NCI-H2171 treated with DMSO at 0.1 percent for 48 hours (cell line): ENCODE data around the gene NDFIP1.

Experiments used
- DNase-seq: peaks from one replicate; lab custom pipeline; 2025; lab: John Stamatoyannopoulos, UW

The NDFIP1 gene

DNA sequence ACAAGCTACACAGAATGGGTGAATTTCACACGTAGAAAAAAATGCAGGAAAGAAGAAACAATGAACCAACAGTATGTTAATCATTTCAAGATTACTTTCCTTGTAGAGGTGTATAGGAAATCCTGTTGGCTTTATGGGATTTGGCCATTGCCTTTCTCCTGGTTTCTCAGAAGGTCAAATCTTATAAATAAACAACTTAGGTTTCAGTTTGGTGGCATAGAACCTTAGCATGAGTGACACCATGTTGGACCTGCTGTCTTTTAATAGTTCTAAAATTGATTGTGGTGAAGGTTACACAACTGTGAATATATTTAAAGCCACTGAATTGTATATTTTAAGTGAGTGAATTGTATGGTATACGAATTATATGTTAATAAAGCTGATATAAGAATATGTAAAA, 16.7 kb upstream of the NDFIP1 start:
- DNase-seq, result no peak

DNA sequence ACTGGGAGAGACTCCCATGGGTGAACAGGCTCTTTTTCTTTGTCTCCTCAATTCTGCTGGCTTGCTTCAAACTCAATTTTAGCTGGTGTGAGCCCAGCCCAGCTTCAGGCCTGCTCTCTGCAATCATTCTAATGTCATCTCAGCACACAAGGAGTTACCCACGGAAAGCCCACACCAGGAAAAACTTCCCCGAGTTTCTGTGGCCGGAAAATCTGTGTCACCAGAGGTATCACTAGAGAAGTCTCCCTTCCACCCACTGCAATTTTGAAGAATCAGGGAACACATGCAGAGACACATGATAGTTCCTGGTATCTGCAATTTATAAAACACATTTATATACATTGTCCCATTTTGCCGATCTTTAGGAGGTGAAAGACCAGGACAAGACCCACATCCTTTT, 13.5 kb upstream of the NDFIP1 start:
- no peak for DNase-seq

- no peak for DNase-seq
Measured at GRCh38 chr5:142095651-142096330, 12.8 kb upstream of the NDFIP1 start.

DNA sequence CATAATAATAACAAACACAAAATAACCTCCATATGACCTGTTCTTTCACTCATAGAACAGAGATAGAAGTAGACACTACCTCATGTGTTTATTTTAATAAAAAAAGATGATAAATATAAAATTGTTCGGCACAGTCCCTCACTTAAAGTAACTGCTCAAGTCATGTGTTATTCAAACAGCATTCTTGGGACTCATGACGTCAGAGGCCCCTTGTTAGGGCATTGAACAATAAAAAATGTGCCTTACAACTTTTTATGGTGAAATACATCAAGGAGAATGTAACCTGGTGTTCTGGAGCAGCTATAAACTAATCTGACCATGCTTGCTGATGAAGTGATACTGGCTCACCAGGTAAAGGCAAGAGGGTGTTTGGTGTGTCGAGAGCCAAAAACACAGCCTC, 12.2 kb upstream of the NDFIP1 start:
- DNase-seq, result no peak

DNA sequence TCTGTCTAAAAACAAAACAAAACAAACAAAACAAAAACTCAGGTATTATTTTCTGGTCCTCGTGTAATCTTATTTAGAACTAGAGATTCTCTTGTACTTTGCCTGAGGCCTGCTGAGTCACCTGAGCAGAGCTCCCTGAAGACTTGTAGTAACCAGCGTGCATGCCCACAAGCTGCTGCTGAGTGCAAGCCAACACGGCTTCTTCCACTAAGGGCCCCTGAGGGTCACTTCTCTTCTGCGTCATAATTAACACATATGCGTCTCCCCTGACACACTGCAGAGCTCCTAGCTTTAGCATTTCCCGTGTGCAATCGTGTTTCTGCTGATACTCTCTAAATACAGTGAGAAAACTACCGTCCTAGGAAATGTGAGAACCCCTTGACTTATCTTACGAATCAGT, 10.9 kb upstream of the NDFIP1 start:
- no peak for DNase-seq

DNA sequence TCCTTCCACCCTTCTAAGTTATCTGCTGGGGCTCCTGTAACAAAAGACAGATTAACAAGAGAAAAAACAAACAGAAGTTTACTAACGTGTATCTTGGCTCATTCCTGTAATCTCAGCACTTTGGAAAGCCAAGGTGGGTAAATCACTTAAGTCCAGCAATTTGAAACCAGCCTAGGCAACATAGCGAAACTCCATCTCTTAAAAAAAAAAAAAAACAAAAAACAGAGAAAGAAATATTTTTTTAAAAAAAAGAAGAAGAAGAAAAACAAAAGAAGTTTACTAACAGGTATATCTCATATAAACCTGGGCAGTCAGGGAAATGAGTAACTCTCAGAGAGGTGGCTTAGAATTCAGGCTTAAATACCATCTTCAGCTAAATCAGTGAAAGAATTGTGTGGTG, 10.3 kb upstream of the NDFIP1 start:
- no peak for DNase-seq

- no peak for DNase-seq
Measured at GRCh38 chr5:142098931-142099330, 9.6 kb upstream of the NDFIP1 start.

- DNase-seq, result no peak
Measured at GRCh38 chr5:142100307-142100706, 8.3 kb upstream of the NDFIP1 start.

DNA sequence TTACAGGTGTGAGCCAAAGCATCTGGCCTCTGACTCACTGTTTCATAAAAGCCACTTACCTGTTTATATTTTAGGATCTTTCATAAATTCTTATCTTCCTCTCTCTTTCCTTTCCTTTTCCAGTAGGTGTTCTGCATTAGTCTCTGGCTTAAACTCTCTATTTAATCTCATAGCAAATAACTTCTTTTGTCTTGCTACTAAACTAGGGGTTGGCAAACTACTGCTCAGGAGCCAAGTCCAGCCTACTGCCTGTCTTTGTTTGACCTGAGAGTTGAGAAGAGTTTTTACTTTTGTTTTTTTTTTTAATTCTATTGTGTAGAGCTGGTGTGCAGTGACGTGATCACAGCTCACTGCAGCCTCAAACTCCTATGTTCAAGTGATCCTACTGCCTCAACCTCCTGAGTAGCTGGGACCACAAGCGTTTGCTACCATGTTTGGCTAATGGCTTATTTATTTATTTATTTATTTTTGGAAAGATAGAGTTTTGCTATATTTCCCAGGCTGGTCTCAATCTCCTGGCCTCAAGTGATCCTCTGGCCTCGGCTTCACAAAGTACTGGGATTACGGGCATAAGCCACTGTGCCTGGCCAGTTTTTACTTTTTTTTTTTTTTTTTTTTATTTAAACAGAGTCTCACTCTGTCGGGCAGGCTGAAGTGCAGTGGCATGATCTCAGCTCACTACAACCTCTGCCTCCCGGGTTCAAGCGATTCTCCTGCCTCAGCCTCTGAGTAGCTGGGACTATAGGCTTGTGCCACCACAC, 5.4 kb upstream of the NDFIP1 start:
- DNase-seq, result no peak

GRCh38 chr5:142104491-142104890, 4.1 kb upstream of the NDFIP1 start:
- no peak for DNase-seq

DNA sequence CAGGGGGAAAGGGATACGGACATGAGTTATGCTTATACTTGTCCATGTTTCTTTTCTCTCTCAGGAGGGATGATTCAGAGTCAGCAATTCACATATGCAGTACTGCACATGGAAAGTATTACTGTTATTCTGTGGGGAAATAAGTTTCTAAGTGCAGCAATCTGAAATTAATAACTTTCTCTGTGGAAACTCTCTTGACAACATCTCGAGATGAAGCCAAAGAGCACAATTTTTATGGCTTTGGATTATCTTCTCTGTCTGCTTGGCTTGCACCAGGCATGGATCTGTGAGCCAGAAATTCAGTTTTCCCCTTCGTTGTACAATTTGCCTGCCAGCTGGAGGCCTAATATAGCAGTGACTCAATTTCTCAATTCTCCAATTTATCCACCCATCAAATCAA, 2.5 kb upstream of the NDFIP1 start:
- DNase-seq, result no peak

GRCh38 chr5:142107036-142107735, 1.4 kb upstream of the NDFIP1 start:
- no peak for DNase-seq

DNA sequence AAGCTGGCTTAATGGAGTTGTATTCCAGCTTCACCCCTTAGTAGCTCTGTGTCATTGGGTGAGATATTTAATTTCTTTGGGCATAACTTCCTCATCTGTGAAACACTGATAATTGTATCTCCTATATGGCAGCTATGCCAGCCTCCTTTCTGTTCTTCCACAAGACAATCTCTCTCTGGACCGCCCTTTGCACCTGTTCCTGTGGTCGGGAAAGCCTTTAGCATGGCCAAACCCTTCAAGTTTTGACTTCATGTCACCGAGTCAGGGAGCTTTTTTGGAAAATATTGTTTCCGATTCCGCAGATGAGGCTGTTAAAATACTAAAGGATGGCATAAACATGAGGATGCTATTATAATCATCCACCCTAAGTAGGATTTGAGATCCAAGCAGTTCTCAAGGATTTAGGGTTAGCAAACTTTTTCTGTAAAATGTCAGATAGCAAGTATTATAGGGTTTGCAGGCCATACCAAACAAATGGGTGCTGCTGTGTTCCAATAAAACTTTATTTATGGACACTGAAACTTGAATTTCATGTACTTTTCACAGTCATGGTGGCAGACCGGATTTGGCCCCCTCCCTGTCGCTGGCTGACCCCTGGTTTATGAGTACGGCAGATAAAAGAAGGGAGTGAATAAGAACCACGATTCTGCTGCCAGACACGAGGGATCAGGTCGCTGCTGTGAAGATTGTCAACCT, 695 bp upstream of the NDFIP1 start:
- no peak for DNase-seq

DNA sequence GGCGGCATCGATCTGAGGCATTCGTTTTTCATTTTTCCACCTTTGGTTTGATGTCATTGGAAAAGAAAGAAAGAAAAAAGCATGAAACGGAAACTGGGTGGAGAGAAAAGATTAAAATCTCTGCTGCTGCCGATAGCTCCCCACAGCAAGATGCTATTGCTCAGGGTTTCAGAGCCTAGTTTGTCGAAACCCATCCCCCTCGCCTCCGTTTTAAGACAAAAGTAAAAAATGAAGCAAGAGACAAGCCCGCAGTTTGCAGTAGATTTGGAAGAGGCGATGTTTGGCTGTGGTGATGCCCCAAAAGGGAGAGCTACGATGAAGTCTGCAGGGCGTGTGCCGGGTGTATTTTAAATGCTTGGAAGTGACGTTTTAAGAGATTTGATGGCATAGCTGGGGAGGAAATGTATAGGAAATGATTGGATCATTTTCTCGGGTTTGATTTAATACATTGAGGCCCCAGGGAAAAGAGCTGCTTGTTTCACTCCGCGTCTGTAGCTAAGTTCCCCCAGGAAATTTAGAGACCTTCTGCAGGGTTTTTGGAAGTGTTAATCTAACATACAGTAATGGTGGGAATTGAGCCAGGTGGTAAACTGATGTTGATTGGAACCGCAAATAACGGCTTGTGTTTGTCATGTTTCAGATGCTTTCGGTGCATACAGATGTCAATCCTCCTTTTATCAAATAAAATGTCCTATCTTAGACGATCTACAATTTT, 909 bp downstream of the NDFIP1 start:
- DNase-seq, result peak; percentile 49

DNA sequence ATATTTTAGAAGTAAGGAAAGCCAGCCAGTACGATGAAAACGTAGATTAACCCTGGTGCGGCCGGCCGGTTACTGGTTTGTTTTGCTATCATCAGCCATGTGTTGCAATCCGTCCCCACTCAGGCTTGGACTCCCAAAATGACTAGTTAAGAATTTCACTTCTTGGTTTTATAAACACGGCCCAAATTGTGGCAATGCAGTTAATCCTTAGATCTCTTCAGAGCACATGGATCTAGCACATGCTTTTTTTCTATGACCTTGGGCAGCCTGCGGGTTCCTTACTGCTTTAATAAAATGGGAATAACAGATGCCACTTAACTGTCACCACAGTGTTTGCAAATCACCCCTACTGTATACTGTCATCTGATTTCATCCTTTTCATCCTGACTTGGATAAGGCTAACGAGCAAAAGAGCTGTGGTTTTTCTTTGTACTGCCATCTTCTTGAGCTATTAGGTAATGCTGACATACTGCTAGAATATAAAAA, 1.5 kb downstream of the NDFIP1 start:
- DNase-seq, result peak; percentile 38

DNA sequence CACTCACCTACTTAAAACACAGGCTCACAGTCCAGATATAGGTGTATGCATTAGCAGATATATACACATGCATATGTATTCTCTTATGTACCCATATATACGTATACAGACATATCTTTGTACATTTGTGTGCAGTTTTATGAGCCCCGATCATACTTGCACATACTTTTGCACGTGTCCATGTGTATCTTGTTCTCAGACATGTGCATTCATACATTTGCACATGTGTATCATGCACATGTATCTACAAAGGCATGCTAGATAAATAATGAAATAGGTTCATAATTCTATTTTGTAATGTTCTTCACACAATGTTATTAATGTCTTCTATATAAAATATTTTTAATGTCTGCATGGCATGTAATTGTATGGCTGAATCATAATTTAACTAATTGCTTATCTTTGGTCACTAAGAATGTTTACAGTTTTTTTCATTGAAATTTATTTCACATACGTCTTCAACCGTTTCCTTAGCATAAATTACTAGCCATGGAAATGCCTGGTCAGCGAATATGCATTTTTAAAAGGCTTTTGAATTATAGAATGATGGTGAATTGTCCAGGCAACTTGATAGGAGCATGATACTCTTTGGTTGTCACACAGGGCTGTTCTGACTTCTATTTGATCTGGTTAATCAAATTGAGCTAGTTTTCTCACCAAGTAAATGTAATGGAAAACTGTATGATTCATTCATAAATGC, 2.6 kb downstream of the NDFIP1 start:
- DNase-seq, result no peak

- no peak for DNase-seq
Measured at GRCh38 chr5:142114687-142115086, 6.1 kb downstream of the NDFIP1 start.

GRCh38 chr5:142115937-142116614, 7.5 kb downstream of the NDFIP1 start:
- no peak for DNase-seq

DNA sequence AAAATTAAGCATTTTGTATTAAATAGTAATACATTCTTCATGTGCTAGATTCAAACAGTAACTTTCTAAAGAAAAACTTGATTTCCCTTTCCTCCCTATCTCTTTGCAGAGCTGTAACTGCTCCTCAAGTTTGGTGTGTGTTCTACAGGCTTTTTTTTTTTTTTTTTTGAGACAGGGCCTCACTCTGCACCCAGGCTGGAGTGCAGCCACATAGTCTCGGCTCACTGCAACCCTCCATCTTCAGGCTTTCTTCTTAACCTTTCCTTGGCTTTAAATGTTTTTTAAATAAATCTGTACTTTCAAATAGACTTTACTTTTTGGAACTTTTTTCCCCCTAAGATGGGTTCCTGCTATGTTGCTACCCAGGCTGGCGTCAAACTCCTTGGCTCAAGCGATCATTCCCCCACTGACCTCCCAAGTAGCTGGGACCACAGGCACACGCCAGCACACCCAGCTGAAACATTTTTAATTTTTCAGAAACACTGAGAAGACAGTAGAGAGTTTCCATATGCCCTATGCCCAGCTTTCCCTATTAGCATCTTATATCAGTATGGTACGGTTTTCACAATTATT, 9.1 kb downstream of the NDFIP1 start:
- no peak for DNase-seq

DNA sequence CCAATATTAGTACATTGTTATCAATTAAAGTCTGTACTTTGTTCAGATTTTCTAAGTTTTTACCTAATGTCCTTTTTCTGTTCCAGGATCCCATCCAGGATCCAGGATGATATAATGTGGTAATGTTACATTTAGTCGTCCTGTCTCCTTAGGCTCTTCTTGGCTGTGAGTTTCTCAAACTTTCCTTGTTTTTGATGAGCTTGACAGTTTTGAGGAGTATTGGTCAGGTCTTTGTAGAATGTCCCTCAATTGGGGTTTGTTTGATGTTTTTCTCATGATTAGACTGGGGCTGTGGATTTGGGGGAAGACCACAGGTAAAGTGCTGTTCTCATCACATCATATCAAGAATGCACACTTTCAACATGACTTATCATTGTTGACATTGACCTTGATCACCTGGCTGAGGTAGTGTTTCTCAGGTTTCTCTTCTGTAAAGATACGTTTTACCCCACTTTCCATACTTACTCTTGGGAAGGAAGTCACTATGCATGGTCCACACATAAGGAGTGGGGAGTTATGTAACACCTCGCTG, 9.6 kb downstream of the NDFIP1 start:
- DNase-seq, result no peak
